H9 (cell line): ENCODE measurements around the gene TBX21. TPM values are rescaled to one million over a fixed set of nuclear protein-coding genes. Genes with fewer than 3 reads are reported as not detected.

Source experiments
- DNase-seq: peaks from one replicate; pipeline ENCODE4 v3.0.0-alpha.2; 2017
- H2AFZ ChIP-seq: one replicate; pipeline ENCODE4 v1.6.1; 2013; ENCODE audit warnings: mild to moderate bottlenecking, low read length, control low read depth, moderate library complexity
- H2AK5ac ChIP-seq: 2 replicates; pipeline ENCODE4 v1.6.1; 2013; ENCODE audit warnings: low read length, control low read depth, mixed read lengths; ENCODE audit not compliant: insufficient read length
- H2BK120ac ChIP-seq: one replicate; pipeline ENCODE4 v1.6.1; 2013; ENCODE audit warnings: low read depth, mild to moderate bottlenecking, low read length, control low read depth, inconsistent platforms; ENCODE audit not compliant: poor library complexity, severe bottlenecking
- H2BK12ac ChIP-seq: 2 replicates; pipeline ENCODE4 v1.6.1; 2013; ENCODE audit warnings: low read length, control low read depth, mixed read lengths, low read depth; ENCODE audit not compliant: insufficient read length
- H2BK15ac ChIP-seq: 2 replicates; pipeline ENCODE4 v1.6.1; 2013; ENCODE audit warnings: low read depth, low read length, control low read depth
- H2BK20ac ChIP-seq: one replicate; pipeline ENCODE4 v1.6.1; 2013; ENCODE audit warnings: low read depth, mild to moderate bottlenecking, low read length, control low read depth, inconsistent platforms; ENCODE audit not compliant: poor library complexity, severe bottlenecking
- H2BK5ac ChIP-seq: 2 replicates; pipeline ENCODE4 v1.6.1; 2013; ENCODE audit warnings: low read length, control low read depth, mixed read lengths; ENCODE audit not compliant: insufficient read length
- H3K14ac ChIP-seq: 2 replicates; pipeline ENCODE4 v1.6.1; 2013; ENCODE audit warnings: low read length, control low read depth; ENCODE audit not compliant: insufficient read depth
- H3K18ac ChIP-seq: 2 replicates; pipeline ENCODE4 v1.6.1; 2013; ENCODE audit warnings: low read depth, mild to moderate bottlenecking, mixed read lengths, low read length, control low read depth; ENCODE audit not compliant: insufficient read length
- H3K23ac ChIP-seq: 2 replicates; pipeline ENCODE4 v1.6.1; 2013; ENCODE audit warnings: low read length, control low read depth, mixed read lengths, low read depth; ENCODE audit not compliant: insufficient read length
- H3K23me2 ChIP-seq: 2 replicates; pipeline ENCODE4 v1.6.1; 2013; ENCODE audit warnings: low read depth, mild to moderate bottlenecking, mixed read lengths, low read length, control low read depth; ENCODE audit not compliant: insufficient read length, poor library complexity, severe bottlenecking
- H3K27ac ChIP-seq: 2 replicates; pipeline ENCODE4 v1.5.1; 2013; ENCODE audit warnings: low read length, control low read depth, mixed read lengths, low read depth; ENCODE audit not compliant: insufficient read length
- H3K27me3 ChIP-seq: 2 replicates; pipeline ENCODE4 v1.6.1; 2013; ENCODE audit warnings: low read length, control low read depth, inconsistent platforms; ENCODE audit not compliant: insufficient read depth
- H3K4ac ChIP-seq: 2 replicates; pipeline ENCODE4 v1.6.1; 2013; ENCODE audit warnings: low read depth, mild to moderate bottlenecking, control low read depth, inconsistent platforms, low read length, moderate library complexity
- H3K4me1 ChIP-seq: 2 replicates; pipeline ENCODE4 v1.6.1; 2013; ENCODE audit warnings: low read length, control low read depth, inconsistent platforms; ENCODE audit not compliant: insufficient read depth
- H3K4me2 ChIP-seq: 2 replicates; pipeline ENCODE4 v1.6.1; 2013; ENCODE audit warnings: low read length, control low read depth, mixed read lengths; ENCODE audit not compliant: insufficient read length, insufficient read depth
- H3K56ac ChIP-seq: 2 replicates; pipeline ENCODE4 v1.6.1; 2013; ENCODE audit warnings: low read depth, mild to moderate bottlenecking, mixed read lengths, low read length, control low read depth; ENCODE audit not compliant: insufficient read length
- H3K79me1 ChIP-seq: 2 replicates; pipeline ENCODE4 v1.6.1; 2013; ENCODE audit warnings: low read depth, mild to moderate bottlenecking, moderate library complexity, low read length, control low read depth, inconsistent platforms; ENCODE audit not compliant: insufficient read depth, poor library complexity, severe bottlenecking
- H3K79me2 ChIP-seq: 2 replicates; pipeline ENCODE4 v1.6.1; 2013; ENCODE audit warnings: low read length, control low read depth, inconsistent platforms; ENCODE audit not compliant: insufficient read depth
- H3K9ac ChIP-seq: 2 replicates; pipeline ENCODE4 v1.6.1; 2013; ENCODE audit warnings: low read length, control low read depth, mixed read lengths; ENCODE audit not compliant: insufficient read length; ENCODE audit errors: extremely low read depth
- H3K9me3 ChIP-seq: one replicate; pipeline ENCODE4 v1.6.1; 2013; ENCODE audit warnings: low read depth, low read length, inconsistent platforms; ENCODE audit not compliant: control insufficient read depth
- H3T11ph ChIP-seq: one replicate; pipeline ENCODE4 v1.6.1; 2013; ENCODE audit warnings: mild to moderate bottlenecking, low read length, control low read depth, inconsistent platforms
- H4K20me1 ChIP-seq: one replicate; pipeline ENCODE4 v1.6.1; 2013; ENCODE audit not compliant: control insufficient read depth, insufficient read length, insufficient read depth
- H4K5ac ChIP-seq: 2 replicates; pipeline ENCODE4 v1.6.1; 2013; ENCODE audit warnings: low read depth, mild to moderate bottlenecking, mixed read lengths, low read length, control low read depth; ENCODE audit not compliant: insufficient read length
- H4K8ac ChIP-seq: replicated peaks from 2 replicates; pipeline ENCODE4 v1.6.1; 2013; ENCODE audit warnings: low read length, control low read depth, mixed read lengths, low read depth; ENCODE audit not compliant: insufficient read length
- H4K91ac ChIP-seq: 2 replicates; pipeline ENCODE4 v1.6.1; 2013; ENCODE audit warnings: low read depth, mild to moderate bottlenecking, moderate library complexity, mixed read lengths, low read length, control low read depth; ENCODE audit not compliant: insufficient read length
- H3K27ac Mint-ChIP-seq, 3 experiments: 2 replicates in 2 of 3; 3 replicates in 1 of 3; pipeline ENCODE4 v1.8.0; 2020 to 2021; ENCODE audit warnings: mixed read lengths in 3 of 3, mild to moderate bottlenecking in 1 of 3, moderate library complexity in 1 of 3
- H3K27me3 Mint-ChIP-seq: 2 replicates; pipeline ENCODE4 v1.8.0; 2021; ENCODE audit warnings: low read depth, mild to moderate bottlenecking, moderate library complexity, mixed read lengths
- H3K36me3 Mint-ChIP-seq, 3 experiments: 2 replicates in 2 of 3; 3 replicates in 1 of 3; pipeline ENCODE4 v1.8.0; 2020 to 2021; ENCODE audit warnings: low read depth in 3 of 3, mixed read lengths in 3 of 3; ENCODE audit not compliant: insufficient read depth in 1 of 3
- H3K4me1 Mint-ChIP-seq, 2 experiments: 2 replicates each; pipeline ENCODE4 v1.8.0; 2020; ENCODE audit warnings: mixed read lengths in 2 of 2
- H3K4me3 Mint-ChIP-seq, 2 experiments: 2 replicates in 1 of 2; 3 replicates in 1 of 2; pipeline ENCODE4 v1.8.0; 2020 to 2021; ENCODE audit warnings: mild to moderate bottlenecking in 2 of 2, mixed read lengths in 2 of 2, moderate library complexity in 1 of 2
- H3K9me3 Mint-ChIP-seq, 2 experiments: 2 replicates in 1 of 2; 3 replicates in 1 of 2; pipeline ENCODE4 v1.8.0; 2020; ENCODE audit warnings: mild to moderate bottlenecking in 2 of 2, mixed read lengths in 2 of 2, moderate library complexity in 1 of 2
- WGBS: extraction: QIAGEN DNeasy Blood & Tissue Kit; methylation state at CpG from one replicate; pipeline ENCODE4 v1.1.7; 2013; ENCODE audit warnings: missing lambda C conversion rate, low lambda C conversion rate, mixed read lengths; ENCODE audit not compliant: insufficient read length; ENCODE audit errors: extremely low coverage; 5-methylcytosine and 5-hydroxymethylcytosine counted together
- total RNA-seq: library from RNA; stranded (reverse); gene quantifications from 2 replicates; pipeline ENCODE4 v1.2.1, GENCODE V29; 2021
- TF ChIP-seq, protein P1 (sequence below): fragments of 200-600 bp; sonication (generic); conservative IDR thresholded peaks from 3 replicates; pipeline ENCODE4 v1.8.0; 2021; ENCODE audit warnings: antibody characterized with exemption, mild to moderate bottlenecking

The TBX21 gene
- total RNA-seq, 1 experiment from 2014 or later, result not detected

DNA sequence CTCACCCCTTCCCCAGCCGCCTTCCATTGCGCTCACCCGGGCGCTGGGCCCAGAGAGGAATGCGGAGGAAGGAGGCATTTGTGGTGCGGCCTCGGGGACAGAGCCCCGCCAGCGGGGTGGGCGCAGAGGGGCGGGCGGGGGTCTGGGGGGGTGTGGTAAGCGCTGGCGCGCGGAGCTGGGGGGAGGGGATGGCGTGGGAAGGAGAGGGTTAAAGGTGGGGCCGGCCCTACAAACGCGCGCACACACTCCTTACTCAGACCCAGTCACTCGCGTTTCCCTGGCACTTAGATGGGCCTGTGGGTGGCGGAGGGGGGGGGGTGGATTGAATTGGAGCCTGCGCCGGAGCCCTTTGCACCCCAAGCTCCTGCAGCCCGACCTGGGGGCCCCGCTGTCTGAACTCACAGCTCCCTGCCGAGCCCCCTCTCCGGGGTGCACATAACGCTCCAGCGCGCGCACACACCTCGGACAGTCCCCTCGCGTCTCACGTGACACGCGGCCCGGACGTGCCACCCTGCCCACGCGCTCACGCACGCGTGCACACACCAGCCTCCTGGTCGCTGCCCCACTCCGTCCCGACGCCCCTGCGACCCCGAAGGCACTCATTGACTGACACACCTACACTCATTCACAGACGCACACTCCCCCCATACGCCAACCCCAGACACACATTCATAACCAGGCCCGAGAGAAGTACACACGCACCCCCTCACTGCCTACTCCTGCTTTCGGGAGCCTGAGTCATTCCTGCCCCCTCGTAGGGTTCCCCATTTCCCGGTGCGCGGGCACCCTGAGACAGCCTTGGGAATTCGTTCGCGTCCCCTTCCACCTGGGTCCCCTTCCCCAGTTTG is 38.2 kb upstream of the TBX21 start:
- Histone ChIP-seq H3T11ph (no peak overlapping the region), H3K27ac (no peak overlapping the region), H3K79me1 (no peaks in the 10 kb centered on the region), H2BK120ac (no peak overlapping the region), H3K23ac (no peak overlapping the region), H2AFZ (no peak overlapping the region), H2BK15ac (no peak overlapping the region), H2BK12ac (no peak overlapping the region), H4K8ac (no peak overlapping the region), H3K18ac (no peak overlapping the region), H3K9me3 (no peaks in the 10 kb centered on the region), H4K20me1 (no peaks in the 10 kb centered on the region), H4K5ac (no peak overlapping the region), H3K56ac (no peak overlapping the region), H3K14ac (no peak overlapping the region), H3K23me2 (peaks cover 14% of the 10 kb centered on the region), H3K9ac (no peak overlapping the region), H3K4me1 (peaks cover 14% of the 10 kb centered on the region; the same call in 1 of the 2 replicates), H3K4ac (no peak overlapping the region), H2BK5ac (no peak overlapping the region), H2BK20ac (no peak overlapping the region), H3K4me2 (peak overlapping the region; percentile 57), H3K79me2 (no peaks in the 10 kb centered on the region), H4K91ac (no peak overlapping the region), H3K27me3 (no peaks in the 10 kb centered on the region), H2AK5ac (no peak overlapping the region)
- H3K4me3 Mint-ChIP-seq, result peak overlapping the region; percentile 79 to 97
- peaks cover 28 to 42% of the 10 kb centered on the region in 2 experiments for H3K4me1 Mint-ChIP-seq
- peak overlapping the region in 2 of 3 experiments; percentile 4 to 22; a peak in 2 of 7 replicates for H3K27ac Mint-ChIP-seq
- WGBS, result no CpG with 5 or more reads among the region's 65 CpGs
- peaks cover 2% of the 10 kb centered on the region; the same call in 1 of the 2 replicates for H3K27me3 Mint-ChIP-seq
- H3K36me3 Mint-ChIP-seq, result peaks cover 0 to 25% (median 13%) of the 10 kb centered on the region in 3 experiments; a peak in 6 of 7 replicates
- TF ChIP-seq, protein P1, sequence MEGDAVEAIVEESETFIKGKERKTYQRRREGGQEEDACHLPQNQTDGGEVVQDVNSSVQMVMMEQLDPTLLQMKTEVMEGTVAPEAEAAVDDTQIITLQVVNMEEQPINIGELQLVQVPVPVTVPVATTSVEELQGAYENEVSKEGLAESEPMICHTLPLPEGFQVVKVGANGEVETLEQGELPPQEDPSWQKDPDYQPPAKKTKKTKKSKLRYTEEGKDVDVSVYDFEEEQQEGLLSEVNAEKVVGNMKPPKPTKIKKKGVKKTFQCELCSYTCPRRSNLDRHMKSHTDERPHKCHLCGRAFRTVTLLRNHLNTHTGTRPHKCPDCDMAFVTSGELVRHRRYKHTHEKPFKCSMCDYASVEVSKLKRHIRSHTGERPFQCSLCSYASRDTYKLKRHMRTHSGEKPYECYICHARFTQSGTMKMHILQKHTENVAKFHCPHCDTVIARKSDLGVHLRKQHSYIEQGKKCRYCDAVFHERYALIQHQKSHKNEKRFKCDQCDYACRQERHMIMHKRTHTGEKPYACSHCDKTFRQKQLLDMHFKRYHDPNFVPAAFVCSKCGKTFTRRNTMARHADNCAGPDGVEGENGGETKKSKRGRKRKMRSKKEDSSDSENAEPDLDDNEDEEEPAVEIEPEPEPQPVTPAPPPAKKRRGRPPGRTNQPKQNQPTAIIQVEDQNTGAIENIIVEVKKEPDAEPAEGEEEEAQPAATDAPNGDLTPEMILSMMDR, result no peak
- H3K9me3 Mint-ChIP-seq, result no peaks in the 10 kb centered on the region; a peak in 1 of 5 replicates
- DNase-seq, result peak; percentile 57
